ENCODE data around the gene DCAF15.
A peak's percentile ranks its signal among the peaks of the same experiment; 100 is the strongest.

The DCAF15 gene

DNA sequence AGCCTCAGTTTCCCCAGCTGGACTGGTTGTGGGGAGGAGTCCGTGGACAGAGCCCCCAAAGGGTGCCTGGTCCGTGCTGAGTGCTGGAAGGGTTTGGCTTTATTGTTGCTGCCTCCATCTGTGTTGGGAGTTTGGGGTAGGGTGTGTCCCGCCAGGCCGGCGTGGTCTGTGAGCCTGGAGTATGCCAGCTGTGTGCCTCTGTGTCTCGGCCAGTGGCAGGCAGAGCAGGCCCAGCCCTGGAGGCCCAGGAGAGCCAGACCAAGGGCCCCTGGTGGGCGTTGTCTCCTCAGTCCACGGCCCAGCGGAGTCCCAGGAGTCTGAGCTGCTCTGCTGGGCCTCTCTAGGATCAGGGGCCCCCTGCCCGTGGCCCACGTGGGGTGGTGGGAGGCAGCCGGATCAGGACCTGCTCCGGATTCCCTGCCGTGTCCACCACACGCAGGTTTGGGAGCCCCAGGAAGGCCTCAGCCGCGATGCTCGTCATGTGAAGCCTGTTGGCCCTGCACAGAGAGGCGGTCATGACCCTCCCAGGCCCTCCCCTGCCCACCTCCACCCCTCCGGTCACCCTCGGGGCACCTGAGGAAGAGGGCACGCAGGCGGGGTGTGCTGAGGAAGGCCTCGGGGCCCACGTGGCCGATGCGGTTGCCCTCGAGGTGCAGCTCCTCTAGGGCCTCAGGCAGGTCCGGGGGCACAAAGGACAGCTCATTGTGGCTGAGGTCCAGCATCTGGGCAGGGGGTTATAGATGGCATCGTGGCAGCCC lies 20.7 kb upstream of the DCAF15 start:
- DNase-seq (ENCODE audit: low spot score) = no peak

DNA sequence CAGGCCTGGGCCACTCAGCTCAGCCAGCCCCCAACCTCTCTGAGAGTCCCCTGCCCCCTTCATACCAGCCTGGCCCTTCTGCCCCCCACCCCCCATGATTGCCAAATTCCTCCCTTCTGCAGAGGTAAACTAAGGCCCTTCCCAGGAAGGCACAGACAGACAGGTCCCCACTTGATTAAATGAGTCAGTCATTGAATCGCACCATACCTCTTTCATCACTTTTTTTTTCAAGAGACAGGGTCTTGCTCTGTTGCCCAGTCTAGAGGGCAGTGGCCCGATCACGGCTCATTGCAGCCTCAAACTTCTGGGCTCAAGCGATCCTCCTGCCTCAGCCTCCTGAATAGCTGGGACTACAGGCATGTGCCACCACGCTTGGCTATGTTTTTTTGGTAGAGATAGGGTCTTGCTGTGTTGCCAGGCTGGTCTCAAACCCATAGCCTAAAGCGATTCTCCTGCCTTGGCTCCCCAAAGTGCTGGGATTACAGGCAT lies 20.1 kb upstream of the DCAF15 start:
- DNase-seq (ENCODE audit: low spot score) = no peak

DNA sequence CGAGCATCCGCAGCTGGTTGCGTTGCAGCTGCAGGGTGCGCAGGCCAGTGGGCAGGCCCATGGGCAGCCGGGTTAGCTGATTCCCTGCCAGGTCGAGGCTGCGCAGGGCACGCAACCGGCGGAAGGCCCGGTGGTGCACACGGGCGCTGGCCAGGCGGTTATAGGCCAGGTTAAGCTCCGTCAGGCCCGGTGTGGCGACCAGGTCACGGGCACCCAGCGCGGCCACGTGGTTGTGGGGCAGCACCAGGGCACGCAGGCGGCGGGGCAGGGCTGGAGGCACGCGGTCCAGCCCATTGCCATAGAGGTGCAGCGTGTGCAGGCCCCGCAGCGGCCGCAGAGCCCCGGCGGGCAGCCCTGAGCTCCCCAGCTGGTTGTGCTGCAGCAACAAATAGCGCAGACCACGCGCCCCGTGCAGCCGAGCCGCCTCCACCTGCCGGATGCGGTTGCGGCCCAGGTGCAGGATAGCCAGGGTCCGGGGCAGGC lies 19.4 kb upstream of the DCAF15 start:
- DNase-seq (ENCODE audit: low spot score) = no peak

GRCh38 chr19:13934785-13935109 lies 17.6 kb upstream of the DCAF15 start:
- no peak for DNase-seq (ENCODE audit: low spot score)

DNA sequence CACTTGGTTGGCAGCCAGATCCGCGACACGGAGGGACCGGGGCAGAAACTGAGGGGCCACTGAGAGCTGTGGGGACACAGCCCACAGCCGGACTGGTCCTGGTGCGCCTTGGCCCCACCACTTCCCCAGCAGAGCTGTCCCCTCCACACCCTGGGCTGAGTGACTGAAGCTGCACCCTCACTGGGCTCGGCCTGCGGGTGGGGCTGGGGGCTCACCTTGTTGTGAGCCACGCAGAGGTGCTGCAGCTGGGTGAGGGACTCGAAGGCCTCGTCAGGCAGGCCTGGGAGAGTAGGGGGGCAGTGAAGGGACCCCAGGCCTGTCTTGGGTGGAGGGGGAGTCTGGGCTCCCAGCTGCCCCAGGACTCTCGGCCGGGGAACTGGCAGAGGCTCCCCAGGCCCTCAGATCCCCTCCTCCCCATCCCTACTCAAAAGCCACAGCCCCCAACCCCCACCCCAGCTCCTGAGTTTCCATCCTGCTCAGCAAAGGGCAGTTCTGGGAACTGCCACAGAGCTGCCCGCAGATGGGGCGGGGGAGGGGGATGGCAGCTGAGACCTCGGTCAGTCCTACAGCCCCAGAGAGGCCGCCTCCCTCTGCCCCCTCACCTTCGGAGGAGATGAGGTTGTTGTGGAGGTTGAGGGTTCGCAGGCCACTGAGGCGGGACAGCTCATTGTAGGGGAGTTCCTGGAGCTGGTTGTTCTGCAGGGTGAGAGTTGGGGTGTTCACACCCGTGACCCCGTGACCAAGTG lies 16.4 kb upstream of the DCAF15 start:
- DNase-seq (ENCODE audit: low spot score) = no peak

DNA sequence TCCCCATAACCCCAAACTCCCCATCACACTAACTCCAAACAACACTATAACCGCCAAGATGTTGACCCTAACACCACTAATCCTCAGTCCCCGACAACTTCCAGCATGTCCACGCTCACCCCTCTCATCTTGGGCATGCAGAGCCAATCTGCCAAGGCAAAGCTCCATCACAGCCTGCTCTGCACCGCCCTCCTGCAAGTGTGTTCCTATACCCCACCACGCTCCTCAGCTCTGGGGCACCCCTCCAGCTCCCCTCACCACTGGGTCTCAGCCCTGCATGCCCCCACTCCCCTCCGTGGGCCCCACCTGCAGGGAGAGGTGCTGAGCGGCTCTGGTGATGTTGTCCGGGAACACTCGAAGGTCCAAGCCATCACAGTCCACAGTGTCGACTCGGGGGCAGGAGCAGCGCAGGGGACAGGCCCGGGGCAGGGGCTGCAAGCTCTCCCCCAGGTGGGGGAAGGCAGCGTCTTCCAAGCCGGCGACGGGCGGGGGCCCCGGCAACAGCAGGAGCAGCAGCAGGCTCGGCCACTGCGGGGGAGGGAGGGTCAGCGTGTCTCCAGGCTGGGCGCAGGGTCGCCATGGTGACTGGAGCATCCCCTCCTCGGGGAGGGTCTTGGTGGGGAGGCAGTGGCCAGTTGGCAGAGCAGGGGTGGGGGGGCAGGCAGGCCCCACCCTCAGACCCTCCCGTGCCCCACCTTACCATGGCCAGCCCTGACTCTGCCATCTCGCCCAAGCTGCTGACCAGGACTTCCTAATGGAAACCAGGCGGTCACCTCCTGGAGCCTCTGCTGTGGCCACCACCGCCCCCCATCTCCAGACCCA lies 14.6 kb upstream of the DCAF15 start:
- no peak for DNase-seq (ENCODE audit: low spot score)

- no peak for DNase-seq (ENCODE audit: low spot score)
Observed at GRCh38 chr19:13938301-13939064, 13.8 kb upstream of the DCAF15 start, which contains the start of gene PODNL1. Gene PODNL1 (minus strand): TSS chr19:13938417. CDS start chr19:13938181, 236 bp downstream.

DNA sequence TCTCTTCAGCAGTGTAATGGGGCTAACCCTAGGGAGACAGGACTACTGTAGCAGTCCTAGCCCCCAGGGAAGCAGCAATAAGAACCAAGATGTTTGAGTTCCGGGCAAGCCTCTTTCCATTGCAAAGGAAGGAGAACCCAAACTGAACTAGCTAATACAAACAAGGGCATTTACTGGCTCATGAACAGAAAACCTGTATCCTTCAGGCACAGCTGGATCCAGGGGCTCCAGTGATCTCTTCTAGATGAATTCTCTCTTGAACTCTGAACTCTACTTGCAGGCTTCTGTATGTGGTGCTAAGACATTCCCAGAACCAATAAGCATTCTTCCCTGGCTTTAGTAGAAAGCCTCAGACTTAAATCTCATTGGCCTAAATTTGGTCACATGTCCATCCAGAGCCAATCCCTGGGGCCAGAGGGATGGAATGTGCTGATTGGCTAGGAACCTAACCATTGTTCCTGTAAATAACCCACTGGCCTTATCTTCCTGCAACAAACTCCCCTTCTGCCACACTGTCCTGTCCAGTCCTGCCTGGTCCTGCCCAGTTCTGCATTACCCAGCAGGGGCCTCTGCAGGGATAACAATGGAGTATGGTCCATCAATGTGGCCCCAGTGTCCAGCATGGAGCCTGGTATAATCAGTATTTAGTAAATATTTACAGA lies 10.2 kb upstream of the DCAF15 start:
- DNase-seq (ENCODE audit: low spot score) = no peak

DNA sequence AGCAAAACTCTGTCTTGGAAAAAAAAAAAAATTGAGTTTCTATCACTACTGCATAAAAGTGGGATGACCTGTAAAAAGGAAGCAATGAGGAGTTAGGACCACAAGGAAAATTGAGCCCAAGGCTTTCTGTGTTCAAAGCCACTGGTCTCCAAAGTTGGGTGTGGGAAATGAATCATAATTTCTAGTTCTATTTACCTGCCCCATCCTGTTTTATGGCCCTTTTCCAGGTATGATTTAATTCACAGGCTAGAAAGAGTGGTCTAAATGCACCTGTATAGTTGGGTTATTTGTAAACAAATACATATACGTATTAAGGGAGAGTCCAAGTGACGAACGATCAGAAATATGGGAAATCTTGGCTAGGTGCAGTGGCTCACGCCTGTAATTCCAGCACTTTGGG lies 5.9 kb upstream of the DCAF15 start:
- no peak for DNase-seq (ENCODE audit: low spot score)

GRCh38 chr19:13951043-13951442 lies 1.3 kb upstream of the DCAF15 start:
- DNase-seq (ENCODE audit: low spot score) = no peak

DNA sequence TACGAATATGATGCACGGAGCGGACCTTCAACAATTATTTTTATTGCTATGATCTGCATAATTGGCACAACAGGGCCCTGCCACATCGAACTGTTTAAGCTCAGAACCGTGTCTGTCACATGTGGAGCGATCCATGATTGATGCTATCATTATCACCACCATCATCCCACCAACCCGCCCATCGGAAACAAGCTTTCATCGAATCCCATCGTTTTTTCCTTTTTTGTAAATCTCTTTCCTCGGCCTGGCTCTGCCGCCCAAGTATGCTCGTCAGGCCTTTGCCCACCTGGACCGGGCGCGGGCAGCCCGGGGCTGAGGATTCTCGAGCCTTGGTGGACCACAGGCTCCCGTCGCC lies 533 bp upstream of the DCAF15 start:
- DNase-seq (ENCODE audit: low spot score) = no peak

DNA sequence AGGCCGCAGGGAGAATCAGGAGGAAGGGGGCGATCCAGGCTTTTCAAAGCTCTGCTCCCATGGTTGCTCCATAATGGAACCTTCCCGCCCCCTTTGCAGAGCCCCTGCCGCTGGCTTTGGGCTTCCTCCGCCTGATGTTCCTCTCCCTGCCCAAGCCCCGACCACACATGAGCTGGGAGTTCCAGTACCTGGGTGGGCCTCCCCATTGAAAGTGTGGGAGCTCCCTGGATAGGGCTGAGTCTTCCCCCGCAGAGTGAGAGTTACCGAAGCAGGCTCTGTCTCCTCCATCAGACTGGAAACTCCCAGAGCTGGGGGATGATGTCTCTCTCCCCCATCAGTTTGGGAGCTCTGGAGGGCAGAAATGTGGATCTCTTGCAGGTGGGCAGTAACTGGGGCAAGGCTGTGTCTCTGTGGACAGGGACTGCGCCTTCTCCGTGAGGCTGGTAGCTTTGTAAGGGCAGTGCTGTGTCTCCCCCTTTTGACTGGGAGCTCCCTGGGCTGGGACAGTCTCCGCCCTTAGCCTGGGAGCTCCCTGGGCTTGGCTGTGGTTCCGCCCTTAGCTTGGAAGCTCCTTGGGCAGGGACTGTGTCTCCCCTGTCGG lies 722 bp downstream of the DCAF15 start:
- peak; percentile 72 for DNase-seq (ENCODE audit: low spot score)

DNA sequence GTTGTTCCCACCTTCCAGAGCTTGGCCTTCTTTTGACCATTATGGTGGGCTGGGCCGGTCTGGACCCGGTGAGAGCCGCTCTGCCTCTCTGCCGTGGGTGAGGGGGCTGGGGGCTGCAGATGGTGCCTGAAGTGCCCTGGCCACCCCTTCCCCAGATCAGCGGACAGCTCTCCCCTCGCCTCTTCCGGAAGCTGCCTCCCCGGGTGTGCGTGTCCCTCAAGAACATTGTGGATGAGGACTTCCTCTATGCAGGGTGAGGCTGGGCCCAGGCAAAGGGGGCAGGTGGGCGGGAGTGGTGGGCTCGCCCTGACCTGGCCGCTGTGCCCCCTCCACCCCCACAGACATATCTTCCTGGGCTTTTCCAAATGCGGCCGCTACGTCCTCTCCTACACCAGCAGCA lies 1.9 kb downstream of the DCAF15 start:
- DNase-seq (ENCODE audit: low spot score) = no peak

DNA sequence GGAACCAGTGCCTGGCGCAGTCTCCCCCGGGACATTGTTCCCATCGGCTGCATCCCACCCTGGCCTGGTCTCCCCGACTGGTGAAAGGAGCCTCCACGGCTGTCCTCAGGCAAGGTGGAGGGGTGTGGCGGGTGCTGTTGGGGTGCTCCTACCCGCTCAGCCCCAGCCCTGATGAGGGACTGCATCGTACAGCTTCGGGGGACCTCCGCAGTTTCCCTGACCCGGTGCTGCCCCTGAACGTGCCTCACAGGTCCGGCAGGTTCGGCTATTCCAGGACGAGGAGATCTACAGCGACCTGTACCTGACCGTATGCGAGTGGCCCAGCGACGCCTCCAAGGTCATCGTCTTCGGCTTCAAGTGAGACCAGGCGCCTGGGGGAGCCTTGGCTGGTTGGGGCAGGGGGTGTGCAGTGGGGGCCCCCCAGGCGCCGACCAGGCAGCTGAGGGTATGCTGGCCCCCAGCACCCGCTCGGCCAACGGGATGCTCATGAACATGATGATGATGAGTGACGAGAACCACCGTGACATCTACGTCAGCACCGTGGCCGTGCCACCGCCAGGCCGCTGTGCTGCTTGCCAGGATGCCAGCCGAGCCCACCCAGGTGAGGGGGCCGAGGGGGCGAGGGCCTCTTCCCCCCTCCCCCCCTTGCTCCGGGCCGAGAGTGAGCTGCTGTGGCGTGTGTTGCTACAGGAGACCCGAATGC lies 3.5 kb downstream of the DCAF15 start:
- DNase-seq (ENCODE audit: low spot score) = no peak

DNA sequence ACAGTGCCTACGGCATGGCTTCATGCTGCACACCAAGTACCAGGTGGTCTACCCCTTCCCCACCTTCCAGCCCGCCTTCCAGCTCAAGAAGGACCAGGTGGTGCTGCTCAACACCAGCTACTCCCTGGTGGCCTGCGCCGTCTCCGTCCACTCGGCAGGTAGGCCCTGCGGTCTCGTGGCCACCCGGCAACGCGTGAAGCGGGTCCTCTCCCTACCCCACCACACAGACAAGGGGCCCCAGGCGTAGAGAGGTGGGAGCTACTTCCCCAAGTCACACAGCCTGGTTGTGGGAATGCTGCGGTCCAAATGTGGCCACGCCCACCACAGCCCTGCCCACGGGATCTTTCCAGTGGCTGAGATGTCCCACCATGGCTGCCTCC lies 4.0 kb downstream of the DCAF15 start:
- no peak for DNase-seq (ENCODE audit: low spot score)

DNA sequence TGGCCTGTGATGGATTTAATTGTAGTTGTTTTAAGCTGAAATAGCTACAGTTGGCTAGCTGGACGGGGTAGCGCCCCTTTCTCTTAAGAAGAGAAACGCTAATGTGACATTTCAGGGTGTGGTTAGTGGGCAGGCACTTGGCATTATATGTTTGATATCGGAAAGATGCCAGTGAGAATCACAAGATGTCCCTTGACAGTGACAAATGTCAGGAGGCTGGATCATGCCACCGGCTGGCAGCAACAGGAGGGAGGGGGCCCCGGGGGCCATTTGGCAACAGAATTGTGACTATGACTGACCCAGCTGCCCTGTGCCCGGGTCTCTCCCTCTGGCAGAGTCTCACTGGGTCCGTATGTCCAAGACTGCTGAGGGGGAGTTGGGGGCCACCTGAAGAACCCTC lies 4.7 kb downstream of the DCAF15 start:
- DNase-seq (ENCODE audit: low spot score) = peak; percentile 23

DNA sequence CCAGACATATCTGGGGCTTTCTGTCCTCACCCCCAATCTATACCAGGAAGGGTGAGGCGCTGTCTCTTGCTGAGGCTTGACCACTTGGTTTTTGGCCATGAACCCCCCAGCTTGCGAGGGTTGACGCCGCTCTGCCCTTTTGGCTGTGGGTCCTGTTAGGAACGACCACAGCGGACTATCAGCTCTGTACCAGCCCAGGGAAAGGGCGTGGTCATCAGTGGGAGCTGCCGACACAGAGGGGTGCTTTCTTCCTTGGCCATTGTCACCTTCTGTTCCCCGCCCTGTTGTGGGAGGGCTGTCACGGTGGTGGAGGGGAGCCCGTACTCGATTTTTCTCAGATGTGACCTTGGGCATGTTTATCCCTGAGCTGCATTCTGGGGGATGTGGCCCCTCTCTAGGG lies 5.7 kb downstream of the DCAF15 start:
- peak; percentile 43 for DNase-seq (ENCODE audit: low spot score)

DNA sequence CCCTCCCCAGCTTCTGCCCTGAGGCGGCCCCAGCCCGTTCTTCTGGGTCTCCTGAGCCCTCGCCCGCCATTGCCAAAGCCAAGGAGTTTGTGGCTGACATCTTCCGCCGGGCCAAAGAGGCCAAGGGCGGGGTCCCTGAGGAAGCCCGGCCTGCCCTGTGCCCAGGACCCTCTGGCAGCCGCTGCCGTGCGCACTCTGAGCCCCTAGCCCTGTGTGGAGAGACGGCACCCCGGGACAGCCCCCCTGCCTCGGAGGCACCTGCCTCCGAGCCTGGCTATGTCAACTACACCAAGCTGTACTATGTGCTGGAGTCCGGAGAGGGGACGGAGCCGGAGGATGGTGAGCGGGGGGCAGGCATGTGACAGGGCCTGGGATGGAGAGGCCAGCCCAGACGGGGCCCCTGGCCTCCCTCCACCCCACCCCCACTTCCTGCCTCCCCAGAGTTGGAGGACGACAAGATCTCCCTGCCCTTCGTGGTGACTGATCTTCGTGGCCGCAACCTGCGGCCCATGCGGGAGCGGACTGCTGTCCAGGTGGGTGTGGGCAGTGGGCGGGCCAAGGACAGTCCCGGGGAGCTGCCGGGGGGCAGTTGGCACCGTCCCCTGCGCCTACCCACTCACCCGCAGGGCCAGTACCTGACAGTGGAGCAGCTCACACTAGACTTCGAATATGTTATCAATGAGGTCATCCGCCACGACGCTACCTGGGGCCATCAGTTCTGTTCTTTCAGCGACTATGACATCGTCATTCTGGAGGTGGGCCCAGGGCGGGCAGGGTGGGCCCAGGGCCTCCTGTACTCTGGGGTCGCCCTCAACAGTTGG lies 7.0 kb downstream of the DCAF15 start:
- DNase-seq (ENCODE audit: low spot score) = no peak
